Activated naive CD4-positive, alpha-beta T cell treated with anti-CD3 and anti-CD28 coated beads, Interleukin-2, amount 50 U/mL, for 24 hours (primary cell): ENCODE measurements around the gene VAV1.
"Not testable (repeated sequence)": the region's sequence is repeated elsewhere in the genome, so short reads cannot be mapped to it uniquely, and the experiment has no call there.

Experiments
- H3K27ac Mint-ChIP-seq: one replicate; pipeline ENCODE4 v1.8.0; 2021; ENCODE audit warnings: mild to moderate bottlenecking, mixed read lengths
- H3K27me3 Mint-ChIP-seq: one replicate; pipeline ENCODE4 v1.8.0; 2021; ENCODE audit warnings: mixed read lengths
- H3K36me3 Mint-ChIP-seq: one replicate; pipeline ENCODE4 v1.8.0; 2021; ENCODE audit warnings: mixed read lengths
- H3K4me1 Mint-ChIP-seq: one replicate; pipeline ENCODE4 v1.8.0; 2021; ENCODE audit warnings: mixed read lengths
- H3K4me3 Mint-ChIP-seq: one replicate; pipeline ENCODE4 v1.8.0; 2021; ENCODE audit warnings: mild to moderate bottlenecking, mixed read lengths
- H3K9me3 Mint-ChIP-seq: one replicate; pipeline ENCODE4 v1.8.0; 2021; ENCODE audit warnings: mixed read lengths

VAV1 gene

GRCh38 chr19:6766357-6767080 is 6.0 kb upstream of the VAV1 start:
- Mint-ChIP-seq H3K4me3 (peak overlapping the region; percentile 91), H3K36me3 (no peaks in the 10 kb centered on the region)

GRCh38 chr19:6767081-6767356 is 5.5 kb upstream of the VAV1 start:
- H3K4me1 Mint-ChIP-seq, result peaks cover 41% of the 10 kb centered on the region
- H3K27me3 Mint-ChIP-seq, result no peaks in the 10 kb centered on the region
- H3K4me3 Mint-ChIP-seq, result peak overlapping the region; percentile 91
- H3K9me3 Mint-ChIP-seq, result no peaks in the 10 kb centered on the region
- H3K36me3 Mint-ChIP-seq, result no peaks in the 10 kb centered on the region
- peak overlapping the region; percentile 86 for H3K27ac Mint-ChIP-seq

More at GRCh38 chr19:6766357-6767080, 6.0 kb upstream of the VAV1 start:
- no peaks in the 10 kb centered on the region for H3K9me3 Mint-ChIP-seq
- H3K4me1 Mint-ChIP-seq, result peaks cover 36% of the 10 kb centered on the region
- no peaks in the 10 kb centered on the region for H3K27me3 Mint-ChIP-seq
- peak overlapping the region; percentile 86 for H3K27ac Mint-ChIP-seq

- Mint-ChIP-seq H3K9me3 (no peaks in the 10 kb centered on the region), H3K36me3 (no peaks in the 10 kb centered on the region), H3K27ac (peak within 1 kb of the TSS; percentile 86), H3K27me3 (no peaks in the 10 kb centered on the region), H3K4me3 (peak within 1 kb of the TSS; percentile 91), H3K4me1 (peaks cover 46% of the 10 kb centered on the region)
Observed at GRCh38 chr19:6767357-6768235, 4.9 kb upstream of the VAV1 start, which contains the start of gene SH2D3A. Gene SH2D3A, minus strand, starts transcription at chr19:6767435. Its CDS starts 3,687 bp downstream, at chr19:6763748.

- no peaks in the 10 kb centered on the region for H3K27me3 Mint-ChIP-seq
- H3K27ac Mint-ChIP-seq, result peak overlapping the region; percentile 86
- no peaks in the 10 kb centered on the region for H3K36me3 Mint-ChIP-seq
- H3K4me1 Mint-ChIP-seq, result peaks cover 46% of the 10 kb centered on the region
- no peaks in the 10 kb centered on the region for H3K9me3 Mint-ChIP-seq
- H3K4me3 Mint-ChIP-seq, result peak overlapping the region; percentile 91
Observed at GRCh38 chr19:6768236-6768785, 4.2 kb upstream of the VAV1 start.

DNA sequence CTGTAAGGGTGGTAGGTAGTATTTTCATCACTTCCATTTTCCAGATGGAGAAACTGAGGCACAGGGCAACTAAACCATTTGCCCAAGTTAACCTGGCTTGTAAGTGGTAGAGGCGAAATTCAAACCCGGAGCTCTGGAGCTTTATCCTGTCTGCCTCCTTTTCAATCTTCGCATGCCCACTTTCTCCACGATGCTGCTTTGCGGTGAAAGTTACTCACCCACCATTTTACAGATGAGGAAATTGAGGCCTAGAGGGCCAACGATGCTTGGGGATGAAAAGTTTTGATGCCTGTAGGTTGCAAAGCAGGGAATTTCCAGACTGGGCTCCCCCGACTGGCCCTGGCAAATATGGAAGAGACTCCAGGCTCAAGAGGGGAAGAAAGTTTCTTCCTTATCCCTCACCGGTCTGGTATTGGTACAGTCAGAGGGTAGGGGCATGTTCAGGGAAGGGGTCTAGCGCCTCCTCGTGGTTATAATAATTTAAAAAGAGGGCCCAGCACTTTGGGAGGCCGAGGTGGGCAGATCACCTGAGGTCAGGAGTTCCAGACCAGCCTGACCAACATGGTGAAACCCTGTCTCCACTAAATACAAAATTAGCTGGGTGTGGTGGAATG is 3.4 kb upstream of the VAV1 start:
- Mint-ChIP-seq H3K4me3 (no peak overlapping the region), H3K27me3 (no peaks in the 10 kb centered on the region), H3K4me1 (peaks cover 50% of the 10 kb centered on the region), H3K9me3 (no peaks in the 10 kb centered on the region), H3K36me3 (peaks cover 3% of the 10 kb centered on the region), H3K27ac (peak overlapping the region; percentile 68)

DNA sequence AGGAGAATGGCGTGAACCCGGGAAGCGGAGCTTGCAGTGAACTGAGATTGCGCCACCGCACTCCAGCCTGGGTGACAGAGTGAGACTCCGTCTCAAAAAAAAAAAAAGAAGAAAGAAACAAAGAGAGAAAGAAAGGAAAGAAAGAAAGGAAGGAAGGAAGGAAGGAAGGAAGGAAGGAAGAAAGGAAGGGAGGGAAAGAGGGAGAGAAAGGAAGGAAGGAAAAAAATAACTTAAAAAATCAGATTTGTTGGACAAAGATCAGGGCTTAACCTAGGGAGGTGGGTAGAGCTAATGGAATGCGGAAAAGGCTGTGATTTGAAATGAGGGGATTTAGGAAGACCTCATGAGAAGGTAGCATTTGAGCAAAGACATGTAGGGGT is 870 bp upstream of the VAV1 start:
- peak overlapping the region; percentile 90 for H3K4me3 Mint-ChIP-seq
- H3K4me1 Mint-ChIP-seq, result peaks cover 53% of the 10 kb centered on the region
- not testable (repeated sequence) for H3K9me3 Mint-ChIP-seq, H3K27me3 Mint-ChIP-seq
- H3K36me3 Mint-ChIP-seq, result peaks cover 14% of the 10 kb centered on the region
- peak overlapping the region; percentile 85 for H3K27ac Mint-ChIP-seq

DNA sequence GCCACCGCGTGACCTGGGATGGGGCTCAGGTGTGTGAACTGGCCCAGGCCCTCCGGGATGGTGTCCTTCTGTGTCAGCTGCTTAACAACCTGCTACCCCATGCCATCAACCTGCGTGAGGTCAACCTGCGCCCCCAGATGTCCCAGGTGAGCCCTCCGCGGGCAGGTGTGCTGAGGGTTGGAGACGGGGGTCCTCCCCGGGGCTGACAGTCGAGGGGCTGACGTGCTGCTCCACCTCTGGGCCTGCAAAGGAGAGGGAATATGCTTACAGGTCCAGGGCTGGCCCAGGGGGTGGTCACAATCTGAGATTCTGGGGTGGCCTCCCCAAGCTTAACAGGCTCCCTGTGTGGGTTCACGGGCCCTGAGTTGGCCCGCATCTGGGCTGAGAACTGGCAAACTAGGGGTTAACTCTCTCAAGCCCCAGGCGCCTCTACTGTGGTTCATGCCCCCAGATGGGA is 386 bp downstream of the VAV1 start:
- H3K27ac Mint-ChIP-seq, result no peak overlapping the region
- peaks cover 20% of the 10 kb centered on the region for H3K36me3 Mint-ChIP-seq
- no peaks in the 10 kb centered on the region for H3K9me3 Mint-ChIP-seq
- H3K4me1 Mint-ChIP-seq, result peaks cover 53% of the 10 kb centered on the region
- H3K4me3 Mint-ChIP-seq, result peak overlapping the region; percentile 90
- H3K27me3 Mint-ChIP-seq, result no peaks in the 10 kb centered on the region

DNA sequence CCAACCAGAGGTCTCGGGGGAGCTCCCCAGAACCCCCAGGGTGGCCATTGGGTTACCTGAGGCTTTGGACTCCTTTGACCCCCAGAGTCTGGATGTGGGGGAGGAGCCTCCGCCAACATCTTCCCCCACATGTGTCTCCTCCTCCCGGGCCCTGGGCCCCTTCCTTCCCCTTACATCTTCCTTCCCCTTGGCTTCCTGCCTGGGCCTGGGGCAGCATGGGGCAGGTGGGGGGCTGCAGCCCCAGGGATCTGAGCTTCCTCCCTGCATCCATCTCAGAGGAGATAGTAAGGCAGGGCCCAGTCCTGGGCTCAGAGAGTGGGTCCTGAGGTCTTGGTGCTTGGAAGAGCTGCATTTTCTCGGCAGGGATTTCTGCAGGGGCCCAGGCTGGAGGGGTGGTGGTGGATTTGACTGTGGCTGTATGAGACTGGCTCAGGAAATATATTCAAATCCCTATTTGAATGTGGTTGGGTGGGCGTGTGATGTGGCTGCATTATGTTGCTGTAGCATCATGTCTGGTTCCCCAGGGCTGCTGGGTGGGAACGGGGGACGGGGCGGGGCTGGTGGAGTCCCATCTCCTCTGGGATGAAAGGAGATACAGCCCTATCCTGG is 919 bp downstream of the VAV1 start:
- H3K4me1 Mint-ChIP-seq, result peaks cover 53% of the 10 kb centered on the region
- peaks cover 20% of the 10 kb centered on the region for H3K36me3 Mint-ChIP-seq
- H3K4me3 Mint-ChIP-seq, result peak overlapping the region; percentile 90
- H3K27me3 Mint-ChIP-seq, result no peaks in the 10 kb centered on the region
- no peaks in the 10 kb centered on the region for H3K9me3 Mint-ChIP-seq
- peak overlapping the region; percentile 90 for H3K27ac Mint-ChIP-seq

DNA sequence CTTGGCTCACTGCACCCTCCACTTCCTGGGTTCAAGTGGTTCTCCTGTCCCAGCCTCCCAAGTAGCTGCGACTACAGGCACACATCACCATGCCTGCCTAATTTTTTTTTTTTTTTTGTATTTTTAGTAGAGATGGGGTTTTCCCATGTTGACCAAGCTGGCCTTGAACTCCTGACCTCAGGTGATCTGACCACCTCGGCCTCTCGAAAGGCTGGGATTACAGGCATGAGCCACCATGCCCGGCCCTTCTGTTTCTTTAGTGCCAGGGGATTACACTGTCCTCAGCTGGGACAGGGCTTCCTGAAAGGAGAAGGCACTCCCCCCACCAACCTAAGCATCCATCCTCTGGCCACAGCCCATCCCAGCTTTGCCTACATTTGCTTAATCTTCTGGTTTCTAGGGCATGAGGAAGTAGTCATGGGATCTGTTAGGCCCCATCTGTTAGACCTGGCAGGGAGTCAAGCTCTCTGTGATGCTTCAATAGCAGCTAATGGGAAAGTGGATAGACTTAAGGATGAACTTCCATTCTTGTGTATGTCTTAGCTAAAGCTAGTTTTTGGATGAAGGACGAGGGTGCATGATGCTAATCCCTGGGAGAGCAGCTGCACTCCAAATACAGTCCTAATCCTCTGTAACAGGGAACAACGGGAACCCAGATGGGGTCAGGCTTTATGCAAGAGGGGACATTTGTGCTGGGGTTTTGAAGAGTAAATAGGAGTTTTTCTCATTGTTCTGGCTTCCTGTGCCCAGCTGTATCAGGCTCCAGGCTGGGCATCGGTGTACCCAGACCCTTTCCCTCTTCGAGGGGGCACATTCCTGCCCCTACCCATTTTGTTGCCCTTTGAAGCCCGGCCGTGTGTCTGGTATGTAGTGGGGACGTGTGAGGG is 2.6 kb downstream of the VAV1 start:
- peak overlapping the region; percentile 71 for H3K4me3 Mint-ChIP-seq
- no peaks in the 10 kb centered on the region for H3K27me3 Mint-ChIP-seq
- H3K9me3 Mint-ChIP-seq, result no peaks in the 10 kb centered on the region
- peak overlapping the region; percentile 76 for H3K27ac Mint-ChIP-seq
- peaks cover 20% of the 10 kb centered on the region for H3K36me3 Mint-ChIP-seq
- peaks cover 62% of the 10 kb centered on the region for H3K4me1 Mint-ChIP-seq

DNA sequence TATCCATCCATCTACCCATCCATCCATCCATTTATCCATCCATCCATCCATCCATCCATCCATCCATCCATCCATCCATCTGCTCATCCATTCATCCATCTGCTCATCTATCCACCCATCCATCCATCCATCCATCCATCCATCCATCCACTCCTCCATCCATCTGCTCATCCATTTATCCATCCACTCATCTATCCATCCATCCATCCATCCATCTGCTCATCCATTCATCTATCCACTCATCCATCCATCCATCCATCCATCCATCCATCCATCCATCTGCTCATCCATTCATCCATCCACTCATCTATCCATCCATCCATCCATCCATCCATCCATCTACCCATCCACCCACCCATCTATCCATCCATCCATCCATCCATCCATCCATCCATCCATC is 3.5 kb downstream of the VAV1 start:
- not testable (repeated sequence) for H3K4me3 Mint-ChIP-seq, H3K27ac Mint-ChIP-seq, H3K27me3 Mint-ChIP-seq, H3K9me3 Mint-ChIP-seq
- peaks cover 20% of the 10 kb centered on the region for H3K36me3 Mint-ChIP-seq
- H3K4me1 Mint-ChIP-seq, result peaks cover 69% of the 10 kb centered on the region

DNA sequence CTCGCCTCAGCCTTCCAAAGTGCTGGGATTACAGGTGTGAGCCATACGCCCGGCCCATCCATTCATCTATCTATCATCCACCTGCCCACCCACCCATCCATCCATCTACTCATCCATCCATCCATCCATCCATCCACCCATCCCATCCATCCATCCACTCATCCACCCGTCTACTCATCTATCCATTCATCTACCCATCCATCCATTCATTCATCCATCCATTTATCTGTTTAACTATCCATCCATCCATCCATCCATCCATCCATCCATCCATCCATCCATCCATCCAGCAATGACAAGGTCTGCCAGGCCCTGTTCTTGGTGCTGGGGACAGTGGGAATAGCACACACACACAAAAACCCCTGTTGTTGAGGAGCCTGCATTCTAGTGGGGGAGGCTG is 4.5 kb downstream of the VAV1 start:
- H3K4me3 Mint-ChIP-seq, result peak overlapping the region; percentile 61
- no peaks in the 10 kb centered on the region for H3K27me3 Mint-ChIP-seq
- peak overlapping the region; percentile 42 for H3K27ac Mint-ChIP-seq
- peaks cover 72% of the 10 kb centered on the region for H3K4me1 Mint-ChIP-seq
- peaks cover 20% of the 10 kb centered on the region for H3K36me3 Mint-ChIP-seq
- H3K9me3 Mint-ChIP-seq, result no peaks in the 10 kb centered on the region

GRCh38 chr19:6777434-6777833 is 4.9 kb downstream of the VAV1 start:
- Mint-ChIP-seq H3K36me3 (peaks cover 20% of the 10 kb centered on the region), H3K9me3 (no peaks in the 10 kb centered on the region), H3K4me3 (peak overlapping the region; percentile 61), H3K27me3 (no peaks in the 10 kb centered on the region), H3K4me1 (peaks cover 67% of the 10 kb centered on the region), H3K27ac (peak overlapping the region; percentile 42)

DNA sequence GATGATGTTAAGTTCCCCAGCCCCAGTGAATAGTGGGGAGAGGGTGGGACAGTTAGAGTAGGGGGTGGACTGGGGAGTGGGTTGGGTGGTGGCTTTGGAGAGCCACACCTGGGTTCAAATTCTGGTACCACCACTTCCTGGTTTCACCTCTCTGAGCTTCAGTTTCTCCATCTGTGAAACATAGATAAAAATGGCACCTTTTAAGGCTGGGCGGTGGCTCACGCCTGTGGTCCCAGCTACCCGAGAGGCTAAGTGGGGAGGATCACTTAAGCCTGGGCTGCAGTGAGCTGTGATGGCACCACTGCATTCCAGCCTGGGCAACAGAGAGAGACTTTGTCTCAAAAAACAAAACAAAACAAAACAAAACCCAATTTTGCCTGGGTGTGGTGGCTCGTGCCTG is 5.9 kb downstream of the VAV1 start:
- peak overlapping the region; percentile 52 for H3K27ac Mint-ChIP-seq
- H3K36me3 Mint-ChIP-seq, result peaks cover 20% of the 10 kb centered on the region
- H3K4me1 Mint-ChIP-seq, result peaks cover 72% of the 10 kb centered on the region
- H3K4me3 Mint-ChIP-seq, result no peak overlapping the region
- no peaks in the 10 kb centered on the region for H3K27me3 Mint-ChIP-seq
- H3K9me3 Mint-ChIP-seq, result no peaks in the 10 kb centered on the region

- Mint-ChIP-seq H3K36me3 (peaks cover 18% of the 10 kb centered on the region), H3K27me3 (no peaks in the 10 kb centered on the region), H3K27ac (peak overlapping the region; percentile 30), H3K4me3 (no peak overlapping the region), H3K9me3 (no peaks in the 10 kb centered on the region), H3K4me1 (peaks cover 72% of the 10 kb centered on the region)
Observed at GRCh38 chr19:6779206-6779605, 6.7 kb downstream of the VAV1 start.
